Ishikawa (cell line): ENCODE measurements around the gene UBE3A.

Source experiments
- CEBPB ChIP-seq: IDR thresholded peaks from 2 replicates; pipeline ENCODE4 v1.6.1; 2012
- EP300 ChIP-seq: IDR thresholded peaks from 2 replicates; pipeline ENCODE4 v1.6.1; 2012; ENCODE audit warnings: borderline replicate concordance
- NFIC ChIP-seq: IDR thresholded peaks from 2 replicates; pipeline ENCODE4 v1.6.1; 2012
- RAD21 ChIP-seq: IDR thresholded peaks from 2 replicates; pipeline ENCODE4 v1.6.1; 2012; ENCODE audit warnings: low read depth
- TF ChIP-seq, protein P1 (sequence below): IDR thresholded peaks from 2 replicates; pipeline ENCODE4 v1.6.1; 2012; ENCODE audit warnings: low read depth, mild to moderate bottlenecking
- TF ChIP-seq, protein P2 (sequence below): IDR thresholded peaks from 2 replicates; pipeline ENCODE4 v1.6.1; 2012

DNA sequence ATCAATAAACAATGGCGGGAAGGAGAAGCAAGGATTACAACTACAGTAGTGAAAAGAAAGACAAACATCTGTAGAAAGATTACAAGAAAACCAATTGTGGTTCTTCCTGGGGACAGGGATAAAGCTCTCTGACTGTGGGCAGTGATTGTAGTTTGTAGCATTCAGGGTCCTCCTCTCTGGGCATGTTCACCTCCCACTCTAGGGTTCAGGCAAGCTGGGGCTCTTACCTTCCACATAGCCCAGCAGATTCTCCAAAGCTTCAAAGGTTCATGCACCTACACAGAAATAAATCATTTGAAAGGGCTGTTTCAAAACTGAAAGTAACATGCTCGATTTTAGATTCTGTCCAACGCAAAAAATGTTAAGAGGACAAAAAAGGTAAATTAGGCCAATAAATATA is 17.4 kb upstream of the UBE3A start:
- TF ChIP-seq, protein P1, sequence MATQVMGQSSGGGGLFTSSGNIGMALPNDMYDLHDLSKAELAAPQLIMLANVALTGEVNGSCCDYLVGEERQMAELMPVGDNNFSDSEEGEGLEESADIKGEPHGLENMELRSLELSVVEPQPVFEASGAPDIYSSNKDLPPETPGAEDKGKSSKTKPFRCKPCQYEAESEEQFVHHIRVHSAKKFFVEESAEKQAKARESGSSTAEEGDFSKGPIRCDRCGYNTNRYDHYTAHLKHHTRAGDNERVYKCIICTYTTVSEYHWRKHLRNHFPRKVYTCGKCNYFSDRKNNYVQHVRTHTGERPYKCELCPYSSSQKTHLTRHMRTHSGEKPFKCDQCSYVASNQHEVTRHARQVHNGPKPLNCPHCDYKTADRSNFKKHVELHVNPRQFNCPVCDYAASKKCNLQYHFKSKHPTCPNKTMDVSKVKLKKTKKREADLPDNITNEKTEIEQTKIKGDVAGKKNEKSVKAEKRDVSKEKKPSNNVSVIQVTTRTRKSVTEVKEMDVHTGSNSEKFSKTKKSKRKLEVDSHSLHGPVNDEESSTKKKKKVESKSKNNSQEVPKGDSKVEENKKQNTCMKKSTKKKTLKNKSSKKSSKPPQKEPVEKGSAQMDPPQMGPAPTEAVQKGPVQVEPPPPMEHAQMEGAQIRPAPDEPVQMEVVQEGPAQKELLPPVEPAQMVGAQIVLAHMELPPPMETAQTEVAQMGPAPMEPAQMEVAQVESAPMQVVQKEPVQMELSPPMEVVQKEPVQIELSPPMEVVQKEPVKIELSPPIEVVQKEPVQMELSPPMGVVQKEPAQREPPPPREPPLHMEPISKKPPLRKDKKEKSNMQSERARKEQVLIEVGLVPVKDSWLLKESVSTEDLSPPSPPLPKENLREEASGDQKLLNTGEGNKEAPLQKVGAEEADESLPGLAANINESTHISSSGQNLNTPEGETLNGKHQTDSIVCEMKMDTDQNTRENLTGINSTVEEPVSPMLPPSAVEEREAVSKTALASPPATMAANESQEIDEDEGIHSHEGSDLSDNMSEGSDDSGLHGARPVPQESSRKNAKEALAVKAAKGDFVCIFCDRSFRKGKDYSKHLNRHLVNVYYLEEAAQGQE = no peak
- TF ChIP-seq EP300 = no peak
- TF ChIP-seq CEBPB = no peak
- TF ChIP-seq, protein P2, sequence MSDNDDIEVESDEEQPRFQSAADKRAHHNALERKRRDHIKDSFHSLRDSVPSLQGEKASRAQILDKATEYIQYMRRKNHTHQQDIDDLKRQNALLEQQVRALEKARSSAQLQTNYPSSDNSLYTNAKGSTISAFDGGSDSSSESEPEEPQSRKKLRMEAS = no peak
- TF ChIP-seq RAD21 = no peak
- no peak for TF ChIP-seq NFIC
